Endothelial cell (in vitro differentiated cells): ENCODE results near the gene RPSA. TPM values are rescaled to one million over a fixed set of nuclear protein-coding genes. Genes with fewer than 3 reads are reported as not detected.

ENCODE experiments used
- DNase-seq: peaks from one replicate; pipeline ENCODE4 v3.0.0; 2021; ENCODE audit warnings: low spot score
- H3K27ac Mint-ChIP-seq: one replicate; pipeline ENCODE4 v1.8.0; 2021; ENCODE audit warnings: mixed read lengths, inconsistent platforms; ENCODE audit not compliant: unreplicated experiment
- H3K27me3 Mint-ChIP-seq: one replicate; pipeline ENCODE4 v1.8.0; 2021; ENCODE audit warnings: mild to moderate bottlenecking, moderate library complexity, mixed read lengths, inconsistent platforms; ENCODE audit not compliant: unreplicated experiment
- H3K36me3 Mint-ChIP-seq: one replicate; pipeline ENCODE4 v1.8.0; 2021; ENCODE audit warnings: mild to moderate bottlenecking, low read depth, mixed read lengths, inconsistent platforms; ENCODE audit not compliant: unreplicated experiment
- H3K4me1 Mint-ChIP-seq: one replicate; pipeline ENCODE4 v1.8.0; 2021; ENCODE audit warnings: mild to moderate bottlenecking, mixed read lengths, inconsistent platforms; ENCODE audit not compliant: unreplicated experiment
- H3K4me3 Mint-ChIP-seq: one replicate; pipeline ENCODE4 v1.8.0; 2021; ENCODE audit warnings: mild to moderate bottlenecking, mixed read lengths, inconsistent platforms; ENCODE audit not compliant: unreplicated experiment
- H3K9me3 Mint-ChIP-seq: one replicate; pipeline ENCODE4 v1.8.0; 2021; ENCODE audit warnings: mixed read lengths, inconsistent platforms; ENCODE audit not compliant: unreplicated experiment
- CTCF ChIP-seq: fragments of 200-600 bp; sonication (generic); IDR thresholded peaks from one replicate; pipeline ENCODE4 v1.5.0; 2021; ENCODE audit warnings: antibody characterized with exemption; ENCODE audit not compliant: unreplicated experiment
- total RNA-seq: library from RNA; stranded (reverse); fragmentation: NEBNext Ultra II Directional; extraction: Animal tissue kit (Norgen Biotek cat#: 25700); gene quantifications from one replicate; pipeline ENCODE4 v1.2.1, GENCODE V29; 2021; ENCODE audit not compliant: unreplicated experiment

RPSA gene
- total RNA-seq, 1 donor from 2014 or later = 2,445 TPM

GRCh38 chr3:39388153-39388552 is 18.4 kb upstream of the RPSA start:
- Mint-ChIP-seq H3K36me3 (peaks cover 28% of the 10 kb centered on the region), H3K27ac (no peak overlapping the region), H3K4me1 (peaks cover 31% of the 10 kb centered on the region)

GRCh38 chr3:39388741-39389248 is 17.7 kb upstream of the RPSA start:
- peaks cover 2% of the 10 kb centered on the region for H3K27me3 Mint-ChIP-seq
- no peaks in the 10 kb centered on the region for H3K9me3 Mint-ChIP-seq
- peaks cover 30% of the 10 kb centered on the region for H3K36me3 Mint-ChIP-seq
- TF ChIP-seq CTCF = no peak
- H3K4me3 Mint-ChIP-seq = no peak overlapping the region
- H3K27ac Mint-ChIP-seq = no peak overlapping the region
- peaks cover 26% of the 10 kb centered on the region for H3K4me1 Mint-ChIP-seq
- DNase-seq = no peak

More at GRCh38 chr3:39388153-39388552, 18.4 kb upstream of the RPSA start:
- Mint-ChIP-seq H3K9me3 (no peaks in the 10 kb centered on the region), H3K27me3 (peaks cover 2% of the 10 kb centered on the region), H3K4me3 (no peak overlapping the region)
- no peak for TF ChIP-seq CTCF
- no peak for DNase-seq

GRCh38 chr3:39390181-39390580 is 16.3 kb upstream of the RPSA start:
- Mint-ChIP-seq H3K27me3 (peaks cover 2% of the 10 kb centered on the region), H3K36me3 (peaks cover 35% of the 10 kb centered on the region), H3K4me1 (peaks cover 23% of the 10 kb centered on the region), H3K9me3 (no peaks in the 10 kb centered on the region), H3K4me3 (peak overlapping the region; percentile 34), H3K27ac (no peak overlapping the region)
- TF ChIP-seq CTCF = no peak
- no peak for DNase-seq

- H3K27me3 Mint-ChIP-seq = no peaks in the 10 kb centered on the region
- no peaks in the 10 kb centered on the region for H3K9me3 Mint-ChIP-seq
- H3K36me3 Mint-ChIP-seq = peaks cover 36% of the 10 kb centered on the region
- no peaks in the 10 kb centered on the region for H3K4me1 Mint-ChIP-seq
- TF ChIP-seq CTCF = no peak
- DNase-seq = no peak
- no peak overlapping the region for H3K4me3 Mint-ChIP-seq
- no peak overlapping the region for H3K27ac Mint-ChIP-seq
Observed at GRCh38 chr3:39396690-39397089, 9.8 kb upstream of the RPSA start.

- no peak for TF ChIP-seq CTCF
- Mint-ChIP-seq H3K27ac (no peak overlapping the region), H3K4me1 (no peaks in the 10 kb centered on the region), H3K36me3 (peaks cover 28% of the 10 kb centered on the region), H3K4me3 (no peak overlapping the region), H3K9me3 (no peaks in the 10 kb centered on the region), H3K27me3 (no peaks in the 10 kb centered on the region)
- no peak for DNase-seq
Observed at GRCh38 chr3:39398700-39399099, 7.8 kb upstream of the RPSA start.
